ENCODE data around the gene GTF3C1.
"Not testable (repeated sequence)": the region's sequence is repeated elsewhere in the genome, so short reads cannot be mapped to it uniquely, and the experiment has no call there.

Gene GTF3C1

DNA sequence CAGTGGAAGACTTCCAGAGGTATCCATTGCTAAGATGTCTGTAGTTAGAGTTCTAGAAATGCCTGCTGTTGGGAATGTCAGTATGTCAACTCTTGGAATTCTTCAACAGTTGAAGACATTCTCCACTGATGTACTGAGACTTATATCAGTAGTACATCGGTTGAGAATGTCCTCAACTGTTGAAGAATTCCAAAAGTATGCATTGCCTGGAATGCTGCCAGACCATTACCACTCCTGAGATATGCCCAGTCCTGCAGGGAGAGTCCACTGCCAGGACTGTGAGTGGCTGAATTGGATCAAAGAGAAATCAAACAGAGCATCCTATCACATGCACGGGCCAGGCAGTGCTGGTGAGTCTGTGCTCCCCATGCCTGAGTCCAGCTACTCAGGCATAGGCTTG lies 105.7 kb downstream of the GTF3C1 start:
- DNase-seq (ENCODE audit: low read depth in 2 of 2) = no peak

- DNase-seq (ENCODE audit: low read depth in 2 of 2) = no peak
Observed at GRCh38 chr16:27441998-27442397, 107.7 kb downstream of the GTF3C1 start.

DNA sequence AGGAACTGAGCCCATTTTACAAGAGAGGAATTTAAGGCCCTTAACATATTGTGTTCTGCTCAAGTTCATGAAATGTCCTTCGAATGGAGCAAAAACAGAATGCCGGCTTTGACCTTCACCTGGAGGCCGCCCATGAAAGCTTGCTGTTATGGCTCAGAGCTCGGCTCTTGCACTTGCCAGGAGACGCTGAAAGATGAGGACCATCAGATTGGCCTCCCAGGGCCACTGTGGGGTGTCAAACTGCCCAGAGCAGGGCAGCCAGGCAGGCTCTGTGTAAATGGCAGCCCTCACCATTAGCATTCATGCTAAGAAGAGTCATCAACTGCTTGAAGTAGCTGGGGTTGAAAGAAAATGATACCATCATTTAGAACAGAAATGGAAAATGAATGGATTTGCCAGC lies 108.4 kb downstream of the GTF3C1 start:
- DNase-seq (ENCODE audit: low read depth in 2 of 2) = no peak

GRCh38 chr16:27439271-27440018 lies 110.3 kb downstream of the GTF3C1 start:
- DNase-seq (ENCODE audit: low read depth in 2 of 2) = no peak

DNA sequence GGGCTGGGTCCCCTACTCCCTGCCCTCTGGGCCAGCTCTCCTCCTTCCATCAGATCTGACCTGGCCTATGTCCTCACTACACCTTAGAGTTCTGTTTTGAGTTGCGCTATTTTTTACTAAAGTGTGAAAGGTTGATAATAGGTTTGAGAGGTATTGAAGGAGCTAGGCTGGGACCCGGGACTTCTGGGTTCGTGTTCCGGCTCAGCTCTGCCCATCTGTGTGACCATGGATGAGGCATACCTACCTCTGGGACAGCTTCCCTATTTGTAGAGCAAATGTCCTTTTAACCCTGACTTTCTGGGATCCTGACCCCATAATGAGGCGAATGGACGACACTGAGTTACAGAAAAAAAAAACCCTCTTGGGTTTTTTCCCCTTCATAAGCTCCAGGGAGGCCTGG lies 111.8 kb downstream of the GTF3C1 start:
- no peak for DNase-seq (ENCODE audit: low read depth in 2 of 2)

GRCh38 chr16:27436921-27437650 lies 112.6 kb downstream of the GTF3C1 start:
- no peak for DNase-seq (ENCODE audit: low read depth in 2 of 2)

DNA sequence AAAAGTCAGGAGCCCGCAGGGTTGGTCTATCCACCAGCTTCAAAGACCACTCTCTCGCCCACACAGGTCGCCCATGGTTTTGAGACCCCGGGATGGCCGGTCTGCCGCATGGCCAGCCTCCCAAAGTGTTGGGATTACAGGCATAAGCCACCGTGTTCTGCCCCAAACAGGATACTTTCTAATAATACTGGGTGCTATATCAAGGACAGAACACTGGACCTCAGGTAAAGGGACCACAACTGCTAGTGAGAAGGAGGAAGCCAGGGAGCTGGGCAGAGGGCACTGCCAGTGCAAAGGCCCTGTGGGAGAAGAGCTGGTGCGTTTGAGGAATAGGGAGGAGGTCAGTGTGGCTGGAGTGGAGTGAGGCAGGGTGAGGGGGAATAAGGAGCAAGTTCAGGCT lies 113.6 kb downstream of the GTF3C1 start:
- DNase-seq (ENCODE audit: low read depth in 2 of 2) = no peak

DNA sequence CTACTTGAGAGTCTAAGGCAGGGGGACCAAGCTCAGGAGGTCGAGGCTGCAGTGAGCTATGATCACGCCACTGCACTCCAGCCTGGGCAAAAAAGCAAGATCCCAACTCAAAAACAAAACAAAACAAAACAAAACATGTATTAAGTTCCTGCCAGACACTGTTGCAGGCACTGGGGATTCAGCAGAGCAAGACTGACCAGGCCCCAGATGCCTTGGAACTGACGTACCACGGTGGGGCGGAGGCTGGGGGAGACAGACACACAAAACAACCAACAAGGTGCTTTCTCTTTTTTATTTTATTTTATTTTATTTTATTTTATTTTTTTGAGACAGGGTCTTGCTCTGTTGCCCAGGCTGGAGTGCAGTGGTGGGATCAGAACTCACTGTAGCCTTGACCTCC lies 114.6 kb downstream of the GTF3C1 start:
- DNase-seq (ENCODE audit: low read depth in 2 of 2) = not testable (repeated sequence)

DNA sequence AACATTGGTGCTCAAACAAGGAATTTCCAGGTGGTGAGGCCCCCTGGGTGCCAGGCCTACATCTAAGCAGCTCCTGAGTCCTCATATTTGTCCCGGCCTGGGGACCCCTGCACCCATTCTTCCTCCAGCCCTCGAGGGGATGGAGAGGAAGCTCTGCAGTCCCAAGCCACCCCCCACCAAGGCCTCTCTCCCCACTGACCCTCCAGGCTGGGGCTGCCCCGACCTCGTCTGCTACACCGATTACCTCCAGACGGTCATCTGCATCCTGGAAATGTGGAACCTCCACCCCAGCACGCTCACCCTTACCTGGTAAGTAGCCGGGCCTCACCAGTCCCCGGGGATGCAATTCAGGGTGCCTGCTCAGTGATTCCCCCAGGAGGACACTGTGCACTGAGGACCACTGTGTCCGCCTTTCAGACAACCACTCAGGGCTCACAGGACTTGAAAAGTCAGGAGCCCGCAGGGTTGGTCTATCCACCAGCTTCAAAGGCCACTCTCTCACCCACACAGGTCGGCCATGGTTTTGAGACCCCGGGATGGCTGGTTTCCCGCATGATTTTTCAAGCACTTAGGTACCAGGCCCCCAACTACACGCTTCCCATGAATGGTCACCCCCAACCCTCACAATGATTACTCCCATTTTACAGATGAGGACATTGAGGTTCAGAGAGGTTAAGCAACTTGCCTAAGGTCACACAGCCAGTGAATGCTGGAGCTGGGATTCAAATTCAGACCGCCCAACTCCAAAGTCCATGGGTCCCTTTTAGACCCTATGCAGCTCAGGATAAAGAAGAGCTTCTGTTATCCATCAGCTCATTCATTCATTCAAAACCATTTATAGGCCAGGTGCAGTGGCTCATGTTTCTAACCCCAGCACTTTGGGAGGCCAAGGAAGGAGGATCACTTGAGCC lies 115.3 kb downstream of the GTF3C1 start:
- DNase-seq (ENCODE audit: low read depth in 2 of 2) = no peak

DNA sequence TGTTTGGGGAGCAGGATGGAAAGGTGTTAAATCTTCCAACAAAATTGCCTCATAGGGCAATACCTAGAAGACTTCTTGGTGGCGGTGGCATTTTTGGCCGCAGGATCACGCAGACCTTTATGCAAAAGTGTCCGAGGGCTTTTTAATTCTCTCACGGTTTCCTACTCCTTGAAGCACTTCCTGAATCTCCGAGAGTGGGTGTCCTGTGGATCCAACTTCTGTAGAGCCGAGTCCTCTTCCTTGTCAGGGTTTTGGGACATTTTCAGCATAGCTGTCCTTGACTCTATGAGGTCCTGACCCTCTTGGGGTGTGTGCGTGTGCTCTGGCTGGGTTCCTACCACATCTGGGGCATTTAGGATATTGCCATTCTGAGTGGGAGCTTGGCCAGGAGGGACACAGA lies 116.1 kb downstream of the GTF3C1 start:
- DNase-seq (ENCODE audit: low read depth in 2 of 2) = no peak

DNA sequence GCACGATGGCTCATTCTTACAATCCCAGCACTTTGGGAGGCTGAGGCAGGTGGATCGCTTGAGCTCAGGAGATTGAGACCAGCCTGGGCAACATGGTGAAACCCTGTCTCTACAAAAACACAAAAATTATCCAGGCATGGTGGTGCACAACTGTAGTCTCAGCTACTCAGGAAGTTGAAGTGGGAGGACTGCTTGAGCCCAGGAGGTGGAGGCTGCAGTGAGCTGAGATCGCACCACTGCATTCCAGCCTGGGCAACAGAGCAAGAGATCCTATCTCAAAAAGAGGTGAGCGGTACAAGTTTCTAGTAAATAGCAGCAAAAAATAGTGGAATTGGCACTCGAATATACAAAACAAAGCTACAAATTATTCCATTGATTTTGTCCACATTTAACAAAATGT lies 116.5 kb downstream of the GTF3C1 start:
- DNase-seq (ENCODE audit: low read depth in 2 of 2) = not testable (repeated sequence)

DNA sequence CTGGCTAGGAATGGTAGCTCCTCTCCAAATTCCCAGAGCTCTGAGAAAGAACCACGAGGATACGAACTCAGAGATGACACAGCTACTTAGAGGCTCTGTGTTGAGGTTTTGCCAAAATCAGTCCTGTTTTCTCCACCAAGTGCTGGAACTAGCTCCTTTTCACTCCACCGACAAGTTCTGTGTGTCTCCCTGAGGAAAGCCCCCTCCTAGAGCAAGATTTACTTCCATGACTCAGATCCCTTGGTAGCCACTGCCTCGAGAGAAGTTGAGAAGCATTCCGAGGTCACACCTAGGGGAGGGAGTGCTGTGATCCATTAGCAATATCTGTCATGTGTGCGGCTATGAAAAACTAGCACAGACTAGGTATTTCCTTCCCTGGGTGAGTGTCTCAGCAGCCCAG lies 117.2 kb downstream of the GTF3C1 start:
- no peak for DNase-seq (ENCODE audit: low read depth in 2 of 2)

GRCh38 chr16:27431773-27432532 lies 117.8 kb downstream of the GTF3C1 start:
- DNase-seq (ENCODE audit: low read depth in 2 of 2) = no peak

DNA sequence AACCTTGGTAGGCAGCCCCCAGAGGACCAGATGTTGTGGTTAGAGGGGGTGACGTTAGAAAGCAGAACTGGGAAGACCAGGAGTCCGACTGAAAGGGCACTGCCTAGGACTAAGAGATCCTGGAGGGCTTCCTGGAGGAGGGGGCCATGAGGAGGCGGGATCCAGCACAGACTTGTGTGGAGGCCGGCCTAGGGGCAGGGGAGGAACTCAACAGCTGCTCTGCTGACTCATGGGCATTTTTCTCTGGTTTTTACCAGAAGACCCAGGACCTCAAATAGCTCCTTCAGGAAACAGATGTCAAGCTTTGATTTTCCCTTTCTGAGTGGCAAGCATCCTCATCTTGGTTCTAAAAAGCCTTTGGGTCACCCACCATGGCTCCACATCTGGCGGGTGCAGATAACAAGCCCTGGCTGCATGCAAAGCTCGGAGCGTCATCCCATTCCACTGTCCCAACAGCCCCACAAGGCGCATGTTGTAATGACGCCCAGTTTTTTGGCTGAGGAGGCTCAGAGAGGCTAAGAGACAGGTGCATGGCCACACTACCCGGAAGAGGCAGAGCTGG lies 118.7 kb downstream of the GTF3C1 start:
- DNase-seq (ENCODE audit: low read depth in 2 of 2) = no peak

DNA sequence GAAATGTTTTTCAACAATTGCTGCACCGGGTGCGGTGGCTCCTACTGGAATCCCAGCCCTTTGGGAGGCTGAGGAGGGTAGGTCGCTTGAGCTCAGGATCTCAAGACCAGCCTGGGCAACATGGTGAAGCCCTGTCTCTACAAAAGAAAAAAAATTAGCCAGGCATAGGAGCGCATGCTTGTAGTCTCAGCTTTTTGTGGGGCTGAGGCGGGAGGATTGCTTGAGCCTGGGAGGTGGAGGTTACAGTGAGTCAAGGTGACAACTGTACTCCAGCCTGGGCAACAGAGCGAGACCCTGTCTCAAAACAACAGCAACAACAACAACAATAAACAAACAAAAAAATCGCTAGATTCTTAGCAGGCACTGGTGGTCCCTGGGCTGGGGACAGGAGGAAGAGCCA lies 119.2 kb downstream of the GTF3C1 start:
- DNase-seq (ENCODE audit: low read depth in 2 of 2) = no peak

DNA sequence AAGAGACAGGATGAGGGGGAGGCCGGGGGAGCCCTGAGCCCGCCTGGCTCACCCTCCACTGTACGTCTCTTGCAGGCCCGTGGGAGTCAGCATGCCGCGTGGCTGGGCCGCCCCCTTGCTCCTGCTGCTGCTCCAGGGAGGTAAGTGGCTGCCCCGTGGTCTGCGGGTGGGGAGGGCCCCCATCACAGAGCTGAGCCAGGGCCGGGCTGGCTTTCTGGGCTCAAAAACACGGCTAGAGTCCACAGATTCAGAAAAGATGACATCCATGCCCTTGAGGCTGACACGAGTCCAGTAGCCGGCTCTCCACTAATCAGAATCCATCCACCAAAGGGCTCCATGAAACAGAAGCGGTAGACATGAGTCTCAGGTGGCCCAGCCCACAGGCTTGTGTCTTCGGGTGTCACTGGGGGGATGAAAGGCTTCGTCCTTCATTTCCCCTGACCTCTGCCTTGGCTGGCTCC lies 119.7 kb downstream of the GTF3C1 start:
- no peak for DNase-seq (ENCODE audit: low read depth in 2 of 2)

DNA sequence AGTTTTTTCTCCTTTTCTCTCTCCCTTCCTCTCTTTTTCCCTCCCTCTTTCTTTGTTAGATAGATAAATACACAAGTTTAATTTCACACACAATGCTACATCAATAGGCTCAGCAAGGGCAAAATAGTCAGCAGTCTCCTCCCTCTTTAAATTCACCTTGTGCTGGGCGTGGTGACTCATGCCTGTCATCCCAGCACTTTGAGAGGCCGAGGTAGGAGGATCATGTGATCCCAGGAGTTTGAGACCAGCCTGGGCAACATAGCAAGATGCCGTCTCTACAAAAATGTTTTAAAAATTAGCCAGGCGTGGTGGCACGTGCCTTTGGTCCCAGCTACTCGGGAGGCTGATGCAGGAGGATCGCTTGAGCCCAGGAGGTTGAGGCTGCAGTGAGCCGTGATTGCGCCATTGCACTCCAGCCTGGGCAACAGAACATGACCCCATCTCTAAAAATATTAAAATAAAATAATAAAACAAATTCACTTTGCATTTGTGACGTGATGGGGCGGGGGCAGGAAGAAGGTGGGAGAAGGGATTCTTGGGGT lies 120.3 kb downstream of the GTF3C1 start:
- no peak for DNase-seq (ENCODE audit: low read depth in 2 of 2)

GRCh38 chr16:27428026-27428785 lies 121.5 kb downstream of the GTF3C1 start:
- DNase-seq (ENCODE audit: low read depth in 2 of 2) = no peak

GRCh38 chr16:27427538-27427937 lies 122.2 kb downstream of the GTF3C1 start:
- DNase-seq (ENCODE audit: low read depth in 2 of 2) = no peak

Data from activated CD4-positive, alpha-beta T cell treated with anti-CD3 and anti-CD28 coated beads for 24 hours (primary cell).